GM18873 (cell line): ENCODE results near the gene SFT2D3.

Source experiments
- ATAC-seq: cut with Tn5 transposase; IDR thresholded peaks from one replicate; pipeline ENCODE4 v1.9.1; 2021; ENCODE audit warnings: mild to moderate bottlenecking, moderate library complexity, moderate number of reproducible peaks; ENCODE audit not compliant: unreplicated experiment, low FRiP score

Gene SFT2D3

DNA sequence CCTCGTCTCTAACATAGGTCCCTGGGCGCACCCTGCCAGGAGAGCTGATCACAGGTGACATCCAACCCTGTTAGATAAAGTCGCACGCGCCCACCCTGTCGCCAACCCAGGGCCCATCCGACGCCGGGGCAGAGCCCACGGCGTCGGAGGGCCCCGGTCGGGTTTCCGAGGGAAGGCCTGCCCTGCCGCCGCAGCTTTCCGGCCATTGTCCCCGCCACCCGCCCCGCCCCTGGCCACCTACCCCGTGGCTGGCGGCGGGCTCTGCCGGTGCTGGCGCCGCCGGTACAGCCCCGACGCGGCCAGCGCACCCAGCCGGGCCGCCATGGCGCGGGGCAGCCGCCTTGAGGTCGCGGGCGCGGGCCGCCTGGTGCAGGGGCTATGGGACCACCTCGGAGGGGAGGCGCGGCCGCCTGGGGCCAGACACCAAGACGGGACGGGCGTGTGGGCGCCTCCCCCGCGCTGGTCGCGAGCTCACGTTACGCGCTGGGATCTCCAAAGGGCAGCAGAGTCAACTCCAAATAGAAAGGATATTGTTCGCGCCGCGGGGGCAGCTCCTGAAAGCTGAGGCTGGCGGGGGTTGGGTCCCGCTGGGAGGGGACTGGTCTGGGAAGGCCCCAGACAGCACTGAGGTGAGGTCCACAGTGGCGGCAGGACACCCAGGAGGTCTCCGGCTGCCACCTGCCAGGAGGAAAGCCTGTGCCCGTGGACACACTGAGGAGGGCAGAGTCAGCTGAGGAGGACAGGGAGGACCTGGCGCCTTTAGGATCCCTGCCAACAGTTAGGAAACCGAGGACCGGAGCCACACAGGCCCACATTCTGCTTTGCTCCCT lies 37.0 kb upstream of the SFT2D3 start:
- no peak for ATAC-seq

DNA sequence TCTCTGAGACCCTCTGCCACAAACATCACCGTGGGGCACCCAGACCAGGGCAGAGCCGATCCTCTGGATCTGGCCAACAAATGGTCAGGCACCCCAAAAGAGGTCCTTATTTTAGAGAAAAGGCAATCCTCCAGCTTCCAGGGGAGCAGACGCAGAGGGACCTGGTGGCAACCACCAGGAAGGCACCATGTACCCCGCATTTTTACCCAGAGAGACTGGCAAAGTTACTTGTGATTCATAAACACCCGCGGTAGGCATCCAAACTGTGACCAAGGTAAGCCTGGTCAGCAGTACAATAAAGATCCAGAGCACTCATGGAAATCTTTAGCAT lies 36.4 kb upstream of the SFT2D3 start:
- ATAC-seq: no peak

- no peak for ATAC-seq
Measured at GRCh38 chr2:127665267-127665893, 35.9 kb upstream of the SFT2D3 start.

DNA sequence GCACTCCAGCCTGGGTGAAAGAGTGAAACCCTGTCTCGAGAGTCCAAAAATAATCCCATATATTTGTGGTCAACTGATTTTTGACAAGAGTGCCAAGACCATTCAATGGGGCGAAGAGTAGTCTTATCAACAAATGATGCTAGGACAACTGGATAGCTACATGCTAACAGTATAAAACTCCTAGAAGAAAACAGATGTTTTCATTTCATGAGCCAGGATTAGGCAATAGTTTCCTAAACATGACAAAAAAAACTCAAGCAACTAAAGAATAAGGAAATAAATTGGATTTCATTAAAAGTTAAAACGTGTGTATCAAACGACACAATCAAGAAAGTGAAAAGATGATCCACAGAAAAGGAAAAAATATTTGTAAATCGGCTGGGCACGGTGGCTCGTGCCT lies 32.2 kb upstream of the SFT2D3 start:
- no peak for ATAC-seq

DNA sequence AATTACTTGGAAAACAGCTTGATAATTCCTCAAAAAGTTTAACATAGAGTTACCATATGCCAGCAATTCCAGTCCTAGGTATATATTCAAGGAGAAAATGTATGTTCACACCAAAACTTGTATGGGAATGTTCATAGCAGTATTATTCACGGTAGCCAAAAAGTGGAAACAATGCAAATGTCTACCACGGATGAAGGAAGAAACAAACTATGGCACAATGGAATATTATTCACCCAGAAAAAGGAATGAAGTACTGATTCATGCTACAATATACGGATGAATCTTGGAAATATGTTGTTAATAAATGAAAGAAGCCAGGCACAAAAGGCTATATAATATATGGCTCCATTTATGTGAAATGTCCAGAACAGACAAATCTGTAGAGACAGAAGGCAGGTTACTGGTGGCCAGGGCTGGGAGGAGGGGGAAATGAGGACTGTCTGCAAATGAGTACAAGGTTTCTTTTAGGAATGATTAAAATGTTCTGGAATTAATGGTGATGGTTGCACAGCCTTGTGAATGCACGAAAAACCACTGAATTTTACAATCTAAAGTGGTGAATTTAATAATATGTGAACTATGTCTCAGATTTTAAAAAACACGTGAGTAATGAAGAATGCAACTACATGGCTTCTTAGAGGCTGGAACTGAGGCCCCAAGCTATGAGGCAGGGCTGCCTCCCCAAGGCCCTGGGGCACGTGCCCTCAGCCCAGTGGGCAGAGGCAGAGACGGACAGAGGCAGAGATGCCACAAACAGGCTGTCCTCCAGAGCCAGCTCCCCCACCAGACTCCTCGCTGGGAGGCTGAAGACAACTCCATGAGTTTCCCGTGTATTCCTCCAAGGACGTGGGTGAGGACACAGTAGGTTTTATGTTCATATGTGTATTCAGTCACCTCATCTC lies 31.0 kb upstream of the SFT2D3 start:
- no peak for ATAC-seq

GRCh38 chr2:127670957-127671290 lies 30.4 kb upstream of the SFT2D3 start:
- no peak for ATAC-seq

- no peak for ATAC-seq
Measured at GRCh38 chr2:127671557-127672302, 29.6 kb upstream of the SFT2D3 start.

DNA sequence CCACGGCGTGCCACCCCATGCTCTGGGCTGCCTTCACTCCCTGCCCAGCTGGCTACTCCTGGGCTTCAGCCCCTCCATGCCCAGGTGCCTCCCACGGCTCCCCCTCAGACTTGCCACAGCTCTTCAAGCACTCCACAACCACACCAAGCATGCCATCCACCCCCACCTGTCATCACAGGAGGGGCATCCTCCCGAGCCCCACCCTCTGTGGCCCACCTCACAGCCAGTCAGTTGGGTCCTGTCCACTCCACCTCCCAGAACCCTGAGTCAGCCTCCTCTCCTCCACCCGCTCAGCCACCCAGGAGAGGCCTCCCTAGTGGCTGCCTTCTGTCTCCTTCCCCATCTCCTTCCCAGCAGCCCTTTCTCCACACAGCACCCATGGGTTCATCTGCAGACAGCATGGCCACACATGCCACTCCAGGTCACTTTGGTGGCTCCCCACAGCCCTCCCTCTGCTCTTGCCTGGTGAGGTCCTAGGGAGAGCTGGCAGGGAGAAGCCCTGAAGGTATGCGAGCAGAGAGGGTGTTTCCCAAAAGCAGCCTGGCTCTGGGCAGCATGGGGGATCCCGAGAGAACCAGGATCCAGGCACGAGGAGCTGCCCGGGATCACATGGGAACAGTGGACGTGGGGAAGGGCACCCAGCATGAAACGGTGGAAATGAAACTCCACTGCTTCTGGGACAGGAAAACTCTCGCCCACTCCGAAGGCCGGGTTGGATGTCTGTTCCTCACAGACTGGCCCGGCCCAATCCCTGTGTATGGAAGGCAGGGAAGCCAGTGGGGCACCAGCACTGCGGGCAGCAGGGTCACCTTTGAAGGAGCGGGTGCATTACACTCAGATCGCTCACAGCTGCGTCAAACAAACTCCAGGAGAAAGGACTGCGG lies 28.7 kb upstream of the SFT2D3 start:
- ATAC-seq: no peak

- no peak for ATAC-seq
Measured at GRCh38 chr2:127673291-127674069, 27.8 kb upstream of the SFT2D3 start.

DNA sequence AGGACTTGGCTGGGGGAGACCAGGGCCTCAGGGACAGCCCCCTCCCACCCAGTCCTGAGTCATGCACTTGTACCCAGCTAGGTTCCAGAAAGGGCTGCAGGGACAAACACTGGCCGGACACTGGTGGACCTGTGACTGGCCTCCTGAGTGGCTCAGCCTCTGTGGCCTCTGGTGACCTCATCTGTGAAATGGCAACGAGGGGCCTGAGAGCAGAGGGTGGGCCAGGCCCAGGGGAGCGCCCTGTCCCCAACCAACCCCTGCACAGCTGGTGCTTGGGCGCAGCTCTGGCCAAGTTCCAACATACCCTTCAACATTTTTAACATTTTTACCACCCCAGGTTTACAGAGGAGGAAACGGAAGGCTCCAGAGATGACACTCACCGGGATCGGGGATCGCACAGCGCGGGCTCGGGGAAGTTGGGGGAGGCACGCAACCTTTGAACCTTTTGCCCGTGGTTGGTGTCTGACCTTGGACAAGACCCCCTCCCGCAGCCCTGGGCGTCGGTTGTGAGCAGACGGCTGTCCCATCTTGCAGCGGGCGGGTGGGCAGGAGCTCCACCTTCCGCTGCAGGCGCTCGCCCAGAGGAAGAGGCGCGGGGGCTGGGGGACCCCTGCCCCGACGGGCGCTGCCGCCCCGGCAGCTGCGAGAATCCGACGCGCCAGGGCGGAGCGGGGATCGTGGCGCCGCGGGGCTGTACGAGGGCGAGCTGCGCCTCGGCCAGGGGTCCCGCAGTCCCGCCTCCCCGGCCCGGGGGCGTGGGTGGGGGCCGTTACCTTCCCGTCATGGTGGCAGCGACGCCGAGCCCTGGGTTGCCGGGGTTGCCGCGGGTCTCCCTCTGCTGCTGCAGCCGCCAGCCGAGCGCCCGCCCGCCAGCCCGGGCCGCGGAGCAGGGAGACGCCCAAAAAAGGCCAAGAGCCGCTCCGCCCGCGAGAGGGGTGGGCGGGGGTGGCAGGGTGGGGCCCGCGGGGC lies 26.8 kb upstream of the SFT2D3 start:
- ATAC-seq: no peak

- no peak for ATAC-seq
Measured at GRCh38 chr2:127675331-127676261, 25.7 kb upstream of the SFT2D3 start, which contains the start of gene LIMS2. TSS of gene LIMS2 (minus strand) at chr2:127675530. CDS start at chr2:127675024, 506 bp downstream.

- no peak for ATAC-seq
Measured at GRCh38 chr2:127676906-127677305, 24.4 kb upstream of the SFT2D3 start.

- no peak for ATAC-seq
Measured at GRCh38 chr2:127678531-127678930, 22.8 kb upstream of the SFT2D3 start.

- no peak for ATAC-seq
Measured at GRCh38 chr2:127678991-127679390, 22.3 kb upstream of the SFT2D3 start.

DNA sequence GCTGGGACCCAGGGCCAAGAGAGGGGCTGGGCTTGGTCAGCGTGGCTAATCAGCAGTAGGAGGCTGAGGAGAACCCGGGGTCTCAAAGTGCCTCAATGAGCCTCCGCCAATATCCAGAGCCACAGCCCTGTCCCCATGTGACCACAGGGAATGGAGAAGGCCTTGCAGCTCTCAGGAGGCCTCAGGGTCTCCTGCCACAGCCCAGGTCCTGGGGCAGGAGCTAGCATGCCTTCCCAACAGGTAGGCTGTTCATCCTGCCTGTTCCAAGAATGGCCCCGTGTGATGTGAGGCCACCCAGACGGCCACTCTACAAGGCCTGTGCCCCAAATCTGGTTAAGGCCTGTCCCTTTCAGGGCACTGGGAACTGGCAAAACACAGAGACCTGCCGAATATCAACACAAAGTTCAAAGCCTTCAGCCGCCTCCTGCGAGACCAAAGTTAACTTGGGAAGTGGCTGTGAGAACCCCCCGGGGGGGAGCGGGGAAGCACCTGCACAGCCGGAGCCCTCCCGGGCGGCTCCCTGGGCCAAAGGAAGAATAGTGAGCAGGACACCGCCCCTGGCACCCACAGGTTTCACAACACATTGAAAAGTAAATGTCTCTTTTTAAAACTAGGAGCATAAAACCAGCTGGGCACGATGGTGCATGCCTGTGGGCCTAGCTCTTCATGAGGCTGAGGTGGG lies 21.5 kb upstream of the SFT2D3 start:
- ATAC-seq: no peak

DNA sequence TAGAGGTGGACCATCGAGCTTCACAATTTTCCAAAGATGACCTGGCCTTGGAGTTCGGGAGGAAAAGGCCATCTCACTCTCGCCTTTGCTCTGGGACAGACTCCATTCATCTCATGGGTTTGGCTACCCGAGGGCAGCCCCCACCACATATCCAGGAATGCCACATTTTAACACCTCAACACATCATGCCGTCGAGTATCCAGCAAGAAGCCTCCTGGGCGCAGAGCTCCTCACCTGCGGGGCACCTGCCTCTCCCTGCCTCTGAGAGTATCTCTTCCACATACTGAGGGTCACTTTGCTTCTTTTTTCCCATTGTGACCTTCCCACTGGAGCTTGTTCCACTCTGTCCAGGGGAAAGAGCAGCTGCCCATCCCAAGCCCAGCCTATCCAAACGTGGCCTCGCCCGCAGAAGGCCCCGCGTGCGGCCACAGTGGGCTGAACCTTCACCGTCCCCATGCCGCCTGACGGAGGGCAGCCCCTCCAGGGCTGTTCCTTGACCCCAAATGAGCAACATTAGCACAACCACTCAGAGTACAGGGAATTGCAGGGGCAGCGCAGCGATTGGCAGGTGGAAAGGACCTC lies 20.5 kb upstream of the SFT2D3 start:
- no peak for ATAC-seq
